Endothelial cell of umbilical vein (primary cell): Measurements from ENCODE around the gene MCM3AP. TPM values are rescaled to one million over a fixed set of nuclear protein-coding genes. Genes with fewer than 3 reads are reported as not detected.

Source experiments
- BruUV-seq: library from RNA; stranded (reverse); fragments of 400-500 nt; replicated peaks from 2 replicates; lab custom pipeline; 2021; lab: Mats Ljungman, UMichigan
- CTCF ChIA-PET: fragments of 300-600, 350-600 bp; sonication (Branson Sonifier 250); formaldehyde crosslinking; loops from one replicate; lab custom pipeline; 2021; ENCODE audit warnings: antibody characterized with exemption, inconsistent platforms; lab: Charles Lee
- POLR2A ChIA-PET: fragments of 300-600, 350-600 bp; sonication (Branson Sonifier 250); formaldehyde crosslinking; loops from one replicate; lab custom pipeline; 2021; ENCODE audit warnings: antibody characterized with exemption, inconsistent platforms; lab: Charles Lee
- DNase-seq: peaks from one replicate; pipeline ENCODE4 v3.0.0-alpha.2; 2011; ENCODE audit warnings: low read depth, low spot score
- FAIRE-seq: peaks from 2 replicates; lab custom pipeline; 2011; peaks lifted over from hg19 to GRCh38; lab: Jason Lieb, UNC
- H2AFZ ChIP-seq: 2 replicates; pipeline ENCODE4 v1.6.0; 2012; ENCODE audit warnings: low read depth, low read length, control low read depth, inconsistent platforms
- H3K27ac ChIP-seq: 2 replicates; pipeline ENCODE4 v1.5.1; 2011; ENCODE audit warnings: low read depth, mild to moderate bottlenecking, control low read depth, low read length, moderate library complexity; ENCODE audit not compliant: insufficient read depth
- H3K27me3 ChIP-seq, 2 experiments: 2 replicates each; pipeline versions ENCODE4 v1.6.0 to v1.6.1; 2011; ENCODE audit warnings: low read length in 2 of 2, mixed read lengths in 1 of 2; ENCODE audit not compliant: control insufficient read depth in 2 of 2, insufficient read depth in 2 of 2
- H3K36me3 ChIP-seq, 2 experiments: 2 replicates in 1 of 2; 3 replicates in 1 of 2; pipeline ENCODE4 v1.5.1; 2011; ENCODE audit warnings: low read length in 2 of 2, mild to moderate bottlenecking in 1 of 2, moderate library complexity in 1 of 2; ENCODE audit not compliant: control insufficient read depth in 2 of 2, insufficient read depth in 2 of 2; ENCODE audit errors: extremely low read depth in 1 of 2
- H3K4me1 ChIP-seq: 3 replicates; pipeline ENCODE4 v1.5.1; 2011; ENCODE audit warnings: mild to moderate bottlenecking, low read length; ENCODE audit not compliant: control insufficient read depth, insufficient read depth; ENCODE audit errors: extremely low read depth
- H3K4me2 ChIP-seq: 2 replicates; pipeline ENCODE4 v1.6.1; 2011; ENCODE audit warnings: low read length, control low read depth, mixed read lengths; ENCODE audit not compliant: insufficient read depth
- H3K4me3 ChIP-seq, 3 experiments: fragments of 200-600 bp in 1 of 3; sonication (generic), shearing (Covaris generic) in 1 of 3; replicated peaks in 1 of 3; 2 replicates each; pipeline ENCODE4 v1.5.1; 2011 to 2016; ENCODE audit warnings: control low read depth in 3 of 3, low read length in 3 of 3, mild to moderate bottlenecking in 2 of 3, inconsistent platforms in 1 of 3, low read depth in 1 of 3, moderate library complexity in 1 of 3; ENCODE audit not compliant: insufficient read depth in 1 of 3
- H3K79me2 ChIP-seq: 2 replicates; pipeline ENCODE4 v1.6.0; 2012; ENCODE audit warnings: low read length, inconsistent platforms; ENCODE audit not compliant: control insufficient read depth, insufficient read depth
- H3K9ac ChIP-seq: replicated peaks from 2 replicates; pipeline ENCODE3; 2011; ENCODE audit warnings: low read length, control low read depth; ENCODE audit not compliant: insufficient read depth; ENCODE audit errors: extremely low read depth
- H3K9me1 ChIP-seq: replicated peaks from 3 replicates; pipeline ENCODE4 v1.6.0; 2011; ENCODE audit warnings: mild to moderate bottlenecking, low read length; ENCODE audit not compliant: control insufficient read depth, insufficient read depth; ENCODE audit errors: extremely low read depth
- H3K9me3 ChIP-seq: replicated peaks from 2 replicates; pipeline ENCODE4 v1.5.1; 2012; ENCODE audit warnings: low read length, inconsistent platforms; ENCODE audit not compliant: control insufficient read depth, insufficient read depth
- H4K20me1 ChIP-seq: replicated peaks from 2 replicates; pipeline ENCODE3; 2011; ENCODE audit warnings: mild to moderate bottlenecking, low read length; ENCODE audit not compliant: control insufficient read depth, insufficient read depth; ENCODE audit errors: extremely low read depth
- EZH2 ChIP-seq: IDR thresholded peaks from 2 replicates; pipeline ENCODE4 v1.6.1; 2012; ENCODE audit warnings: borderline replicate concordance, low read depth, mild to moderate bottlenecking, moderate library complexity, low read length, inconsistent platforms; ENCODE audit not compliant: severe bottlenecking
- FOS ChIP-seq: IDR thresholded peaks from 2 replicates; pipeline ENCODE4 v1.6.1; 2011; ENCODE audit warnings: mild to moderate bottlenecking, low read length, moderate library complexity, borderline replicate concordance; ENCODE audit not compliant: insufficient read depth
- GATA2 ChIP-seq: IDR thresholded peaks from 2 replicates; pipeline ENCODE4 v1.7.0; 2011; ENCODE audit warnings: low read depth, mild to moderate bottlenecking, moderate library complexity, mixed read lengths, low read length; ENCODE audit not compliant: insufficient read length, insufficient read depth
- JUN ChIP-seq: IDR thresholded peaks from 2 replicates; pipeline ENCODE4 v1.6.1; 2011; ENCODE audit warnings: borderline replicate concordance, low read depth; ENCODE audit not compliant: insufficient read length, insufficient read depth
- MYC ChIP-seq: IDR thresholded peaks from one replicate; pipeline ENCODE4 v1.6.1; 2011; ENCODE audit warnings: mild to moderate bottlenecking, low read depth, low read length
- POLR2A ChIP-seq: IDR thresholded peaks from 2 replicates; pipeline ENCODE4 v1.6.1; 2012; ENCODE audit warnings: low read depth, mild to moderate bottlenecking, control low read depth, low read length
- POLR2AphosphoS5 ChIP-seq: IDR thresholded peaks from 2 replicates; pipeline ENCODE4 v1.6.1; 2012; ENCODE audit warnings: low read depth, mild to moderate bottlenecking, control low read depth, low read length, moderate library complexity; ENCODE audit not compliant: insufficient read depth
- dilution Hi-C: fragments of 300-500 bp; cut with MboI; formaldehyde crosslinking; loops from one replicate; pipeline ENCODE4 v1.15.0; 2019; ENCODE audit warnings: low sequenced_read_pairs; ENCODE audit not compliant: extremely low pct_ligation_motif_present
- intact Hi-C: fragments of 100-400 bp; cut with micrococcal nuclease; formaldehyde crosslinking; loops from one replicate; pipeline ENCODE4 v1.10.0; 2022
- polyA plus RNA-seq, 4 experiments: library from polyadenylated mRNA; depleted of rRNA in 3 of 4; stranded (reverse) in 3 of 4; unstranded in 1 of 4; fragments of >200 nt; gene quantifications; 2 replicates each; pipeline versions ENCODE4 v1.2.1 to v1.2.3, GENCODE V29; 2011 to 2012; ENCODE audit warnings: missing spikeins in 1 of 4
- total RNA-seq: library from RNA; stranded (reverse); gene quantifications from 2 replicates; pipeline ENCODE4 v1.2.3, GENCODE V29; 2021
- TF ChIP-seq, protein P1 (sequence below), 2 donors: IDR thresholded peaks; 1 replicate in 1 of 2; 2 replicates in 1 of 2; pipeline ENCODE4 v1.5.1; 2011; ENCODE audit warnings: low read length in 2 of 2, mild to moderate bottlenecking in 2 of 2, moderate library complexity in 2 of 2, control low read depth in 1 of 2, inconsistent platforms in 1 of 2, low read depth in 1 of 2; ENCODE audit not compliant: insufficient read depth in 1 of 2; ENCODE audit errors: extremely low read depth in 1 of 2
- TF ChIP-seq, protein P2 (sequence below): IDR thresholded peaks from 2 replicates; pipeline ENCODE4 v1.6.1; 2011; ENCODE audit not compliant: insufficient read depth, insufficient read length

Gene MCM3AP
- total and polyA plus RNA-seq, 2 donors (not counting 3 experiments of a cell fraction or from before 2014, with no cell fraction given), result 37.9 to 115 TPM

DNA sequence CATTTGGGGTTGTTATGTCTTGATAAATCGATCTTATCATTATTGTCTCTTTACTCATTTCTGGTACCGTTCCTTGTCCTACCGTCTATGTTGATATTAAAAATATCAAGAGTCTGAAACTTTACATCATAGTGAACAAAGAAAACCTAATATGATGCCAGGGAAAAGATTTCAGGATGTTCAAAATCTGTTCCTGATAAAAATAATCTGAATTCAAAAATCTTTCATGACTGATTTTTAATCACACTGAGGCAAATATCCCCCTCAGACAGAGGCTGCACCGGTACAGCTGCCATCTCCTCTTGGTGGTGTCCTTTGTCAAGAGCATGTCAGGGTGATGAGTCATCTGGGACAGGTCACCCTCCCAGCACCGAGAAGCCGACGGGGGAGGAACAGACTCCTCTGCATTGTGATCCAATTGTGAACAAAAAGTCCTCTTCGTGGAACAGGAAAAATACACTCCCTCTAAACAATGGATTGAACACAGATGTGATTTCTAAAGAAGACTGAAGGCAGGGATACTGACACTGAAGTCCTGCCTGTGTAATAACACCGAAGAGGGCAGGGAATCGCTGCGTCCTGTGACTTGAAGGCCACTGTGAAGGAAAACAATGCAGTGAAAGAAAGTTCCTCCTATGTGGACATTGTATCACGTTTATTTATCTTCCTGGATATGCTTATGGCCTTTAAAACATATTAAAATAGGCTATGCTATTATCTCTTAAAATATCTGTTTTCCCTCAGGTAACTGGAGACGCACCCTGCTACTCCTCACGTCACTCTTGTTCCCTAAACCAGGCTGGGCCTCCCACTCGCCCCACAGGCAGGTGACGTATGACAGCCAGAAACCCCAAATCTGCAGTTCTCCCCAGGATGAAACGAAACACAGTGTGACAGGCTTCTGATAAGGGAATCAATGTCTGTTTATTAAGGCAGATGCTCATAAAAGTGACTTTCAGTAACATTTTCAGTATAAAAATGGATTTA, 96.9 kb downstream of the MCM3AP start:
- dilution Hi-C loops (no loop called here), intact Hi-C loops (loop anchor here (5.0 kb wide), 1 partner anchor 36 kb away; no protein-coding TSS in a partner anchor)
- peak; percentile 83 for DNase-seq
- FAIRE-seq, result peak; percentile 89
- Histone ChIP-seq H3K27me3 (no peaks in the 10 kb centered on the region), H3K4me3 (no peak overlapping the region), H3K9me1 (no peaks in the 10 kb centered on the region), H3K9ac (peak overlapping the region; percentile 33), H3K9me3 (no peaks in the 10 kb centered on the region), H4K20me1 (no peaks in the 10 kb centered on the region), H3K36me3 (peaks cover 0 to 10% of the 10 kb centered on the region in 2 experiments), H3K4me1 (peaks cover 31% of the 10 kb centered on the region), H3K79me2 (no peaks in the 10 kb centered on the region), H3K4me2 (peak overlapping the region; percentile 3), H3K27ac (peak overlapping the region; percentile 69), H2AFZ (no peak overlapping the region)
- ChIA-PET POLR2A (no interaction called here), CTCF (no interaction called here)
- no TSS peak for BruUV-seq
- peak; percentile 84 for TF ChIP-seq JUN
- TF ChIP-seq FOS, result peak; percentile 93
- TF ChIP-seq MYC, result no peak

DNA sequence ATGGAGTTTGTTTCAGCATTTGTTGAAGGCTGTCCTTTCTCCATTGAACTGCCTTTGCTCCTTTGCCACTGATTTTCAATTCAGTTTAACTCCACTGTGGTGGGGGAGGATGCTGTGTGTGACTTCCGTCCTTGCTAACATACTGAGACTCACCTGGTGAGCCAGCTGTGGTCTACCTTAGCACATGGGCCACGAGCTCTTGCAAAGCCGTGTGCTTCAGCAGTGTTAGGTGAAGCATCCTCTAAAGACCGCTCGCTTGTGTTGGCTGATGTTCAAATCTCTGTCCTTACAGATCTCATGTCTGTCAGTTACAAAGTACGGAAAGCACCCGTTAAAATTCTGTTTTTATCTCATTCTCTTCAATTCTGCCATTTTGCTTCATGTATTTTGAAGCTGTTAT, 97.6 kb downstream of the MCM3AP start:
- ChIA-PET CTCF (no interaction called here), POLR2A (no interaction called here)
- intact Hi-C loops (loop anchor here (5.0 kb wide), 1 partner anchor 36 kb away; no protein-coding TSS in a partner anchor), dilution Hi-C loops (no loop called here)
- H3K79me2 ChIP-seq, result no peaks in the 10 kb centered on the region
- peaks cover 0 to 9% of the 10 kb centered on the region in 2 experiments for H3K36me3 ChIP-seq
- FAIRE-seq (no peak), DNase-seq (no peak)
- no peak overlapping the region for H3K4me3 ChIP-seq
- TF ChIP-seq EZH2 (no peak), MYC (no peak), POLR2A (no peak), FOS (no peak), JUN (no peak), GATA2 (no peak), POLR2AphosphoS5 (no peak)
- TF ChIP-seq, protein P1, sequence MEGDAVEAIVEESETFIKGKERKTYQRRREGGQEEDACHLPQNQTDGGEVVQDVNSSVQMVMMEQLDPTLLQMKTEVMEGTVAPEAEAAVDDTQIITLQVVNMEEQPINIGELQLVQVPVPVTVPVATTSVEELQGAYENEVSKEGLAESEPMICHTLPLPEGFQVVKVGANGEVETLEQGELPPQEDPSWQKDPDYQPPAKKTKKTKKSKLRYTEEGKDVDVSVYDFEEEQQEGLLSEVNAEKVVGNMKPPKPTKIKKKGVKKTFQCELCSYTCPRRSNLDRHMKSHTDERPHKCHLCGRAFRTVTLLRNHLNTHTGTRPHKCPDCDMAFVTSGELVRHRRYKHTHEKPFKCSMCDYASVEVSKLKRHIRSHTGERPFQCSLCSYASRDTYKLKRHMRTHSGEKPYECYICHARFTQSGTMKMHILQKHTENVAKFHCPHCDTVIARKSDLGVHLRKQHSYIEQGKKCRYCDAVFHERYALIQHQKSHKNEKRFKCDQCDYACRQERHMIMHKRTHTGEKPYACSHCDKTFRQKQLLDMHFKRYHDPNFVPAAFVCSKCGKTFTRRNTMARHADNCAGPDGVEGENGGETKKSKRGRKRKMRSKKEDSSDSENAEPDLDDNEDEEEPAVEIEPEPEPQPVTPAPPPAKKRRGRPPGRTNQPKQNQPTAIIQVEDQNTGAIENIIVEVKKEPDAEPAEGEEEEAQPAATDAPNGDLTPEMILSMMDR (IDR thresholded peaks at IDR 0.05; ENCODE audit: extremely low read depth in 1 of 2, insufficient read depth in 1 of 2, low read depth in 1 of 2, low read length in 2 of 2), result no peak
- TF ChIP-seq, protein P2, sequence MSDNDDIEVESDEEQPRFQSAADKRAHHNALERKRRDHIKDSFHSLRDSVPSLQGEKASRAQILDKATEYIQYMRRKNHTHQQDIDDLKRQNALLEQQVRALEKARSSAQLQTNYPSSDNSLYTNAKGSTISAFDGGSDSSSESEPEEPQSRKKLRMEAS, result no peak
- H3K9me1 ChIP-seq, result no peaks in the 10 kb centered on the region
- no peak overlapping the region for H2AFZ ChIP-seq
- H3K27ac ChIP-seq, result peak overlapping the region; percentile 69
- no peak overlapping the region for H3K4me2 ChIP-seq
- H4K20me1 ChIP-seq, result no peaks in the 10 kb centered on the region
- no peaks in the 10 kb centered on the region for H3K9me3 ChIP-seq
- no peak overlapping the region for H3K9ac ChIP-seq
- no TSS peak for BruUV-seq
- no peaks in the 10 kb centered on the region for H3K27me3 ChIP-seq
- peaks cover 31% of the 10 kb centered on the region for H3K4me1 ChIP-seq
